A549 (cell line): ENCODE data around the gene NSL1.

ENCODE experiments used
- CBX2 ChIP-seq: fragments of 200-600 bp; sonication (generic); IDR thresholded peaks from 2 replicates; pipeline ENCODE4 v1.6.1; 2016; ENCODE audit warnings: low read depth, mild to moderate bottlenecking, borderline replicate concordance
- HDAC2 ChIP-seq: fragments of 200-600 bp; sonication (generic); IDR thresholded peaks from 2 replicates; pipeline ENCODE4 v1.6.1; 2016
- HOXA7 ChIP-seq: fragments of 250-450 bp; sonication (Bioruptor Pico); IDR thresholded peaks from 2 replicates; pipeline ENCODE4 v1.5.0; 2020; ENCODE audit warnings: mild to moderate bottlenecking, moderate library complexity
- JUN ChIP-seq, 2 experiments: fragments of >200 bp; sonication (Bioruptor Twin); formaldehyde crosslinking; IDR thresholded peaks; 2 replicates in 1 of 2; 3 replicates in 1 of 2; pipeline ENCODE4 v1.6.1; 2016 to 2017
- POLR2A ChIP-seq: IDR thresholded peaks from 2 replicates; pipeline ENCODE4 v1.6.1; 2012; ENCODE audit warnings: mild to moderate bottlenecking, low read length
- RAD21 ChIP-seq, 2 experiments: fragments of >200 bp in 1 of 2; sonication (Bioruptor Twin) in 1 of 2; formaldehyde crosslinking in 1 of 2; IDR thresholded peaks in 1 of 2; conservative IDR thresholded peaks in 1 of 2; 2 replicates in 1 of 2; 3 replicates in 1 of 2; pipeline ENCODE4 v1.6.1; 2012 to 2018; ENCODE audit warnings: inconsistent platforms in 1 of 2
- RCOR1 ChIP-seq: fragments of 150-350 bp; IDR thresholded peaks from 2 replicates; pipeline ENCODE4 v1.6.1; 2014; ENCODE audit warnings: antibody characterized with exemption, low read length, low read depth
- USF2 ChIP-seq: fragments of 450-650 bp; IDR thresholded peaks from 2 replicates; pipeline ENCODE4 v1.6.1; 2014; ENCODE audit warnings: antibody characterized with exemption
- TF ChIP-seq, protein P1 (sequence below): fragments of >200 bp; sonication (Bioruptor Twin); formaldehyde crosslinking; IDR thresholded peaks from 3 replicates; pipeline ENCODE4 v1.5.1; 2016
- TF ChIP-seq, protein P2 (sequence below): IDR thresholded peaks from 2 replicates; pipeline ENCODE4 v1.6.1; 2012
- TF ChIP-seq, protein P3 (sequence below): fragments of 200-600 bp; sonication (generic); IDR thresholded peaks from 2 replicates; pipeline ENCODE4 v1.6.1; 2016; ENCODE audit warnings: antibody characterized with exemption, mild to moderate bottlenecking, moderate library complexity

GRCh38 chr1:212689758-212690529 is 101.6 kb downstream of the NSL1 start:
- TF ChIP-seq, protein P1, sequence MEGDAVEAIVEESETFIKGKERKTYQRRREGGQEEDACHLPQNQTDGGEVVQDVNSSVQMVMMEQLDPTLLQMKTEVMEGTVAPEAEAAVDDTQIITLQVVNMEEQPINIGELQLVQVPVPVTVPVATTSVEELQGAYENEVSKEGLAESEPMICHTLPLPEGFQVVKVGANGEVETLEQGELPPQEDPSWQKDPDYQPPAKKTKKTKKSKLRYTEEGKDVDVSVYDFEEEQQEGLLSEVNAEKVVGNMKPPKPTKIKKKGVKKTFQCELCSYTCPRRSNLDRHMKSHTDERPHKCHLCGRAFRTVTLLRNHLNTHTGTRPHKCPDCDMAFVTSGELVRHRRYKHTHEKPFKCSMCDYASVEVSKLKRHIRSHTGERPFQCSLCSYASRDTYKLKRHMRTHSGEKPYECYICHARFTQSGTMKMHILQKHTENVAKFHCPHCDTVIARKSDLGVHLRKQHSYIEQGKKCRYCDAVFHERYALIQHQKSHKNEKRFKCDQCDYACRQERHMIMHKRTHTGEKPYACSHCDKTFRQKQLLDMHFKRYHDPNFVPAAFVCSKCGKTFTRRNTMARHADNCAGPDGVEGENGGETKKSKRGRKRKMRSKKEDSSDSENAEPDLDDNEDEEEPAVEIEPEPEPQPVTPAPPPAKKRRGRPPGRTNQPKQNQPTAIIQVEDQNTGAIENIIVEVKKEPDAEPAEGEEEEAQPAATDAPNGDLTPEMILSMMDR: no peak
- TF ChIP-seq POLR2A (no peak), CBX2 (no peak), HDAC2 (no peak), JUN (IDR thresholded peaks at IDR 0.05) (no peak), HOXA7 (CRISPR knock-in tag) (no peak), USF2 (no peak), RCOR1 (no peak), RAD21 (conservative IDR thresholded peaks at IDR 0.05 in 1 of 2, IDR thresholded peaks at IDR 0.05 in 1 of 2) (no peak)
- TF ChIP-seq, protein P2, sequence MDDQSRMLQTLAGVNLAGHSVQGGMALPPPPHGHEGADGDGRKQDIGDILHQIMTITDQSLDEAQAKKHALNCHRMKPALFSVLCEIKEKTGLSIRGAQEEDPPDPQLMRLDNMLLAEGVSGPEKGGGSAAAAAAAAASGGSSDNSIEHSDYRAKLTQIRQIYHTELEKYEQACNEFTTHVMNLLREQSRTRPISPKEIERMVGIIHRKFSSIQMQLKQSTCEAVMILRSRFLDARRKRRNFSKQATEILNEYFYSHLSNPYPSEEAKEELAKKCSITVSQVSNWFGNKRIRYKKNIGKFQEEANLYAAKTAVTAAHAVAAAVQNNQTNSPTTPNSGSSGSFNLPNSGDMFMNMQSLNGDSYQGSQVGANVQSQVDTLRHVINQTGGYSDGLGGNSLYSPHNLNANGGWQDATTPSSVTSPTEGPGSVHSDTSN: no peak
- TF ChIP-seq, protein P3, sequence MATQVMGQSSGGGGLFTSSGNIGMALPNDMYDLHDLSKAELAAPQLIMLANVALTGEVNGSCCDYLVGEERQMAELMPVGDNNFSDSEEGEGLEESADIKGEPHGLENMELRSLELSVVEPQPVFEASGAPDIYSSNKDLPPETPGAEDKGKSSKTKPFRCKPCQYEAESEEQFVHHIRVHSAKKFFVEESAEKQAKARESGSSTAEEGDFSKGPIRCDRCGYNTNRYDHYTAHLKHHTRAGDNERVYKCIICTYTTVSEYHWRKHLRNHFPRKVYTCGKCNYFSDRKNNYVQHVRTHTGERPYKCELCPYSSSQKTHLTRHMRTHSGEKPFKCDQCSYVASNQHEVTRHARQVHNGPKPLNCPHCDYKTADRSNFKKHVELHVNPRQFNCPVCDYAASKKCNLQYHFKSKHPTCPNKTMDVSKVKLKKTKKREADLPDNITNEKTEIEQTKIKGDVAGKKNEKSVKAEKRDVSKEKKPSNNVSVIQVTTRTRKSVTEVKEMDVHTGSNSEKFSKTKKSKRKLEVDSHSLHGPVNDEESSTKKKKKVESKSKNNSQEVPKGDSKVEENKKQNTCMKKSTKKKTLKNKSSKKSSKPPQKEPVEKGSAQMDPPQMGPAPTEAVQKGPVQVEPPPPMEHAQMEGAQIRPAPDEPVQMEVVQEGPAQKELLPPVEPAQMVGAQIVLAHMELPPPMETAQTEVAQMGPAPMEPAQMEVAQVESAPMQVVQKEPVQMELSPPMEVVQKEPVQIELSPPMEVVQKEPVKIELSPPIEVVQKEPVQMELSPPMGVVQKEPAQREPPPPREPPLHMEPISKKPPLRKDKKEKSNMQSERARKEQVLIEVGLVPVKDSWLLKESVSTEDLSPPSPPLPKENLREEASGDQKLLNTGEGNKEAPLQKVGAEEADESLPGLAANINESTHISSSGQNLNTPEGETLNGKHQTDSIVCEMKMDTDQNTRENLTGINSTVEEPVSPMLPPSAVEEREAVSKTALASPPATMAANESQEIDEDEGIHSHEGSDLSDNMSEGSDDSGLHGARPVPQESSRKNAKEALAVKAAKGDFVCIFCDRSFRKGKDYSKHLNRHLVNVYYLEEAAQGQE: no peak
